H1 (cell line): Measurements from ENCODE around the gene CD300E. TPM values are rescaled to one million over a fixed set of nuclear protein-coding genes. Genes with fewer than 3 reads are reported as not detected.

Source experiments
- CTCF ChIA-PET: fragments of 300-600 bp; sonication (Branson Sonifier 250); formaldehyde crosslinking; loops from one replicate; lab custom pipeline; 2021; ENCODE audit not compliant: partially characterized antibody; lab: Charles Lee
- POLR2A ChIA-PET: fragments of 300-600 bp; sonication (Branson Sonifier 250); formaldehyde crosslinking; loops from one replicate; lab custom pipeline; 2021; ENCODE audit warnings: inconsistent platforms; ENCODE audit not compliant: partially characterized antibody; lab: Charles Lee
- DNase-seq, 2 experiments: peaks; one replicate each; pipeline versions ENCODE4 v3.0.0 to v3.0.0-alpha.2; 2010 to 2022; ENCODE audit warnings: low spot score in 2 of 2, low read depth in 1 of 2, mixed read lengths in 1 of 2
- FAIRE-seq: peaks from 2 replicates; lab custom pipeline; 2011; peaks lifted over from hg19 to GRCh38; lab: Jason Lieb, UNC
- H2AFZ ChIP-seq: 2 replicates; pipeline ENCODE4 v1.8.1; 2012; ENCODE audit warnings: low read length, inconsistent platforms
- H2AK5ac ChIP-seq: 2 replicates; pipeline ENCODE4 v1.6.1; 2013; ENCODE audit warnings: low read depth, low read length
- H2BK120ac ChIP-seq: replicated peaks from 2 replicates; pipeline ENCODE3; 2013; ENCODE audit warnings: low read depth, low read length, inconsistent platforms
- H2BK12ac ChIP-seq: 2 replicates; pipeline ENCODE4 v1.6.1; 2013; ENCODE audit warnings: low read depth, low read length
- H2BK15ac ChIP-seq: 2 replicates; pipeline ENCODE4 v1.6.1; 2013; ENCODE audit warnings: low read length
- H2BK20ac ChIP-seq: 2 replicates; pipeline ENCODE4 v1.6.1; 2013; ENCODE audit warnings: low read length
- H2BK5ac ChIP-seq: 2 replicates; pipeline ENCODE4 v1.6.1; 2013; ENCODE audit warnings: low read depth, low read length
- H3K14ac ChIP-seq: 2 replicates; pipeline ENCODE4 v1.6.1; 2013; ENCODE audit warnings: inconsistent platforms; ENCODE audit not compliant: insufficient read length
- H3K18ac ChIP-seq: 2 replicates; pipeline ENCODE4 v1.6.1; 2013; ENCODE audit warnings: low read length; ENCODE audit errors: extremely low read depth
- H3K23ac ChIP-seq: 2 replicates; pipeline ENCODE4 v1.6.1; 2013; ENCODE audit warnings: inconsistent platforms; ENCODE audit not compliant: insufficient read length
- H3K23me2 ChIP-seq: 2 replicates; pipeline ENCODE4 v1.6.1; 2013; ENCODE audit warnings: low read depth, low read length
- H3K27ac ChIP-seq: 2 replicates; pipeline ENCODE4 v1.6.1; 2011; ENCODE audit warnings: low read depth, low read length, inconsistent platforms
- H3K27me3 ChIP-seq, 4 experiments: replicated peaks in 1 of 4; 1 replicate in 1 of 4; 2 replicates in 3 of 4; pipeline versions ENCODE4 v1.6.1 to v1.8.1; 2011 to 2013; ENCODE audit warnings: low read length in 3 of 4, mild to moderate bottlenecking in 3 of 4, inconsistent platforms in 2 of 4, mixed read lengths in 2 of 4, moderate library complexity in 1 of 4; ENCODE audit not compliant: control insufficient read depth in 3 of 4, insufficient read depth in 3 of 4; ENCODE audit errors: extremely low read depth in 1 of 4
- H3K36me3 ChIP-seq, 4 experiments: 2 replicates each; pipeline versions ENCODE4 v1.6.1 to v1.8.1; 2011 to 2013; ENCODE audit warnings: mild to moderate bottlenecking in 4 of 4, low read length in 3 of 4, moderate library complexity in 2 of 4, control low read depth in 1 of 4, inconsistent platforms in 1 of 4; ENCODE audit not compliant: insufficient read depth in 4 of 4, control insufficient read depth in 2 of 4
- H3K4ac ChIP-seq: replicated peaks from 2 replicates; pipeline ENCODE3; 2013; ENCODE audit warnings: low read length, low read depth, mixed read lengths, inconsistent platforms; ENCODE audit not compliant: insufficient read length
- H3K4me1 ChIP-seq, 4 experiments: replicated peaks in 1 of 4; 1 replicate in 1 of 4; 2 replicates in 3 of 4; pipeline versions ENCODE4 v1.6.1 to v1.8.1; 2011 to 2013; ENCODE audit warnings: low read length in 3 of 4, inconsistent platforms in 2 of 4, mixed read lengths in 1 of 4; ENCODE audit not compliant: insufficient read depth in 4 of 4, control insufficient read depth in 3 of 4
- H3K4me2 ChIP-seq, 2 experiments: 2 replicates each; pipeline versions ENCODE4 v1.6.1 to v1.8.1; 2011 to 2013; ENCODE audit warnings: low read depth in 2 of 2, low read length in 2 of 2, control low read depth in 1 of 2, inconsistent platforms in 1 of 2, mild to moderate bottlenecking in 1 of 2; ENCODE audit not compliant: insufficient read depth in 1 of 2
- H3K4me3 ChIP-seq, 4 experiments: fragments of 200-600, 300-600 bp in 1 of 4; sonication (generic), shearing (Covaris generic), sonication (Bioruptor Twin) in 1 of 4; 2 replicates each; pipeline versions ENCODE4 v1.5.1 to v1.8.1; 2011 to 2016; ENCODE audit warnings: low read length in 4 of 4, low read depth in 3 of 4, control low read depth in 2 of 4, inconsistent platforms in 2 of 4, mild to moderate bottlenecking in 2 of 4, mixed read lengths in 1 of 4, moderate library complexity in 1 of 4; ENCODE audit not compliant: insufficient read depth in 2 of 4; ENCODE audit errors: extremely low read depth in 1 of 4
- H3K56ac ChIP-seq: replicated peaks from 2 replicates; pipeline ENCODE3; 2013; ENCODE audit warnings: low read depth, mild to moderate bottlenecking, mixed read lengths, low read length, inconsistent platforms; ENCODE audit not compliant: insufficient read length
- H3K79me1 ChIP-seq: 2 replicates; pipeline ENCODE4 v1.6.1; 2013; ENCODE audit warnings: low read depth, low read length, control low read depth
- H3K79me2 ChIP-seq, 2 experiments: 2 replicates each; pipeline versions ENCODE4 v1.6.1 to v1.8.1; 2012 to 2013; ENCODE audit warnings: low read length in 2 of 2, mild to moderate bottlenecking in 2 of 2, inconsistent platforms in 1 of 2; ENCODE audit not compliant: insufficient read depth in 2 of 2, control insufficient read depth in 1 of 2
- H3K9ac ChIP-seq, 4 experiments: replicated peaks in 1 of 4; 1 replicate in 1 of 4; 2 replicates in 3 of 4; pipeline versions ENCODE4 v1.6.1 to v1.8.1; 2011 to 2013; ENCODE audit warnings: low read depth in 3 of 4, low read length in 3 of 4, control low read depth in 2 of 4, mild to moderate bottlenecking in 2 of 4, moderate library complexity in 2 of 4, inconsistent platforms in 1 of 4; ENCODE audit errors: extremely low read depth in 1 of 4
- H3K9me3 ChIP-seq, 2 experiments: 2 replicates each; pipeline versions ENCODE4 v1.6.1 to v1.8.1; 2012 to 2013; ENCODE audit warnings: mild to moderate bottlenecking in 2 of 2, moderate library complexity in 2 of 2, control low read depth in 1 of 2, inconsistent platforms in 1 of 2, low read depth in 1 of 2, low read length in 1 of 2, mixed read lengths in 1 of 2; ENCODE audit not compliant: insufficient read depth in 2 of 2
- H4K20me1 ChIP-seq, 2 experiments: replicated peaks in 1 of 2; 2 replicates each; pipeline versions ENCODE3 to v1.8.1; 2011 to 2013; ENCODE audit warnings: inconsistent platforms in 2 of 2, low read length in 2 of 2, mild to moderate bottlenecking in 1 of 2; ENCODE audit not compliant: insufficient read depth in 2 of 2, control insufficient read depth in 1 of 2
- H4K5ac ChIP-seq: 2 replicates; pipeline ENCODE4 v1.6.1; 2013; ENCODE audit warnings: low read length, low read depth, mixed read lengths, inconsistent platforms; ENCODE audit not compliant: insufficient read length
- H4K8ac ChIP-seq: 2 replicates; pipeline ENCODE4 v1.8.0; 2013; ENCODE audit warnings: mild to moderate bottlenecking, moderate library complexity, low read length, inconsistent platforms; ENCODE audit not compliant: insufficient read depth; ENCODE audit errors: extremely low read depth
- H4K91ac ChIP-seq: replicated peaks from 2 replicates; pipeline ENCODE3; 2013; ENCODE audit warnings: low read length, mixed read lengths, inconsistent platforms; ENCODE audit not compliant: insufficient read length
- MAX ChIP-seq: IDR thresholded peaks from 2 replicates; pipeline ENCODE4 v1.6.1; 2012; ENCODE audit warnings: inconsistent platforms
- NANOG ChIP-seq: IDR thresholded peaks from 2 replicates; pipeline ENCODE4 v1.6.1; 2011; ENCODE audit warnings: low read length, low read depth, mild to moderate bottlenecking, inconsistent platforms; ENCODE audit not compliant: insufficient read depth, poor library complexity, severe bottlenecking
- NRF1 ChIP-seq: IDR thresholded peaks from 2 replicates; pipeline ENCODE4 v1.6.1; 2011; ENCODE audit warnings: mild to moderate bottlenecking, low read depth, low read length, improper control_type of control experiment
- PHF8 ChIP-seq: fragments of 200-600 bp; sonication (generic); conservative IDR thresholded peaks from 2 replicates; pipeline ENCODE4 v1.7.1; 2012; ENCODE audit warnings: low read depth, mild to moderate bottlenecking, inconsistent platforms, low read length, moderate library complexity
- SIN3A ChIP-seq, 2 experiments: IDR thresholded peaks in 1 of 2; conservative IDR thresholded peaks in 1 of 2; 2 replicates each; pipeline ENCODE4 v1.6.1; 2011 to 2012; ENCODE audit warnings: low read length in 2 of 2, improper control_type of control experiment in 1 of 2, low read depth in 1 of 2, mild to moderate bottlenecking in 1 of 2
- SIX5 ChIP-seq: IDR thresholded peaks from 2 replicates; pipeline ENCODE4 v1.6.1; 2011; ENCODE audit warnings: mild to moderate bottlenecking, low read depth, low read length
- SP2 ChIP-seq: IDR thresholded peaks from 2 replicates; pipeline ENCODE4 v1.6.1; 2012; ENCODE audit warnings: mild to moderate bottlenecking, low read length, inconsistent platforms
- SP4 ChIP-seq: IDR thresholded peaks from 2 replicates; pipeline ENCODE4 v1.6.1; 2012; ENCODE audit warnings: low read length, inconsistent platforms
- TAF1 ChIP-seq: IDR thresholded peaks from 2 replicates; pipeline ENCODE4 v1.6.1; 2011; ENCODE audit warnings: mild to moderate bottlenecking, low read depth, low read length
- USF2 ChIP-seq: IDR thresholded peaks from 2 replicates; pipeline ENCODE4 v1.6.1; 2011; ENCODE audit warnings: low read length, improper control_type of control experiment
- YY1 ChIP-seq: IDR thresholded peaks from 2 replicates; pipeline ENCODE4 v1.6.1; 2011; ENCODE audit warnings: low read depth, mild to moderate bottlenecking, low read length
- ZNF274 ChIP-seq: IDR thresholded peaks from 2 replicates; pipeline ENCODE4 v1.7.0; 2012; ENCODE audit warnings: low read length, borderline replicate concordance; ENCODE audit errors: extremely low read depth
- WGBS, 2 experiments: shearing (Covaris generic) in 1 of 2; methylation state at CpG; one replicate each; pipeline versions ENCODE4 v1.1.6 to v1.1.7; 2013 to 2015; ENCODE audit warnings: low lambda C conversion rate in 2 of 2, mixed read lengths in 2 of 2, inconsistent platforms in 1 of 2, low coverage in 1 of 2, missing lambda C conversion rate in 1 of 2; ENCODE audit not compliant: insufficient replicate concordance in 2 of 2, insufficient coverage in 1 of 2, insufficient read length in 1 of 2; ENCODE audit errors: extremely low coverage in 1 of 2, missing lambda C conversion rate in 1 of 2; 5-methylcytosine and 5-hydroxymethylcytosine counted together
- polyA plus RNA-seq, 7 experiments: library from polyadenylated mRNA; depleted of rRNA in 3 of 7; stranded (reverse) in 5 of 7; unstranded in 2 of 7; fragments of >200 nt in 5 of 7; fragments of 200-250 nt in 2 of 7; gene quantifications; 1 replicate in 5 of 7; 2 replicates in 1 of 7; 4 replicates in 1 of 7; pipeline versions ENCODE4 v1.2.1 to v1.2.3, GENCODE V29; 2011 to 2013; ENCODE audit warnings: missing spikeins in 2 of 7, mixed read lengths in 2 of 7
- total RNA-seq: library from RNA; stranded (reverse); fragmentation: NEBNext Ultra II Directional; extraction: Animal tissue kit (Norgen Biotek cat#: 25700); gene quantifications from 2 replicates; pipeline ENCODE4 v1.2.1, GENCODE V29; 2021

Gene CD300E
- total and polyA plus RNA-seq, 2 of the 8 experiments (the other 6 are each of a cell fraction or from before 2014, with no cell fraction given): not detected

DNA sequence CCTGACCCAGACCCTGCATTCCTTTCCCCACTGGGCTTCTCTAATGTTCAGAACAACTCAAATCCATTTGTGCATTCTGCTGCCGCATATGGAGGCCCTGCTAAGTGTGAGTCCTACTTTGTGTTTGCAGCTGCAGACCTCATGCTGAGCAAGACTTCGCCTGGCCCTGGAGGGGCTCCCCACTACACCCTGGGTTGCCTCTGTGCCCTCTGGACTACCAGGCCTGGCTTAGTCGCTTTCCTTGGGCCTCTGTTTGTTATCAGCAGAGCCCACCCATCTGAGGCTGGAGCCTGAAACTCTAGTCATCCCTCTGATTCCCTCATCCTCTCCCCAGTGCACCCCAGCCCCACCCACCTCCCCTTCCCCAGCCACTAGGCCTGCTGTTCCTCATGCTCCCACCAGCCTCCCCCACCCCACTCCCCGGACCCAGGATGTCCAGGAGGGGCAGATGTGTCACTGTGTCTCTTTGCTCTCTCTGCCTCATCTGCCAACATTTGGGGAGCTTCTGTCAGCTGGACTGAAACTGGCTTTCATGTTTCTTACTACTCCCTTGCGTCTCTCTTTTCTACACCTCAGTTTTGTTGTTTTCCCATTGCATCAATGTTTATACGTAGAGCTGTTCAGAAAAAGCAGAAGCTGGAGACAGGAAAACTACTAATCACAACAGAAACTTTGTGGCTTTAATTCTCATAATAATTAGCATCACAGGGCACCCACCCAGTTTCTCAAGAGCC, 17.9 kb upstream of the CD300E start:
- DNase-seq: no peak
- Histone ChIP-seq H4K91ac (no peak overlapping the region), H2AFZ (no peak overlapping the region), H3K27ac (no peak overlapping the region; the same call in 1 of the 2 replicates), H3K4me1 (peaks cover 0 to 9% (median 5%) of the 10 kb centered on the region in 4 experiments; a peak in 3 of 7 replicates), H4K20me1 (no peaks in the 10 kb centered on the region), H3K18ac (no peak overlapping the region), H2AK5ac (no peak overlapping the region), H3K36me3 (no peaks in the 10 kb centered on the region), H4K8ac (no peak overlapping the region), H3K4me2 (no peak overlapping the region), H3K56ac (no peak overlapping the region), H2BK120ac (no peak overlapping the region), H3K79me1 (no peaks in the 10 kb centered on the region), H3K23me2 (no peaks in the 10 kb centered on the region), H3K9ac (no peak overlapping the region), H2BK20ac (no peak overlapping the region), H3K14ac (no peak overlapping the region), H3K27me3 (no peaks in the 10 kb centered on the region), H3K9me3 (no peaks in the 10 kb centered on the region; a peak in 1 of 4 replicates), H3K23ac (no peak overlapping the region), H2BK15ac (no peak overlapping the region), H3K4me3 (no peak overlapping the region), H3K79me2 (no peaks in the 10 kb centered on the region), H2BK12ac (no peak overlapping the region), H4K5ac (no peak overlapping the region), H3K4ac (no peak overlapping the region), H2BK5ac (no peak overlapping the region)
- ChIA-PET POLR2A (no interaction called here), CTCF (no interaction called here)
- no peak for FAIRE-seq
- 83% methylated on average over 5 of the region's 6 CpGs; no CpG with 5 or more reads in 1 of the 2 experiments for WGBS, 2 experiments
- no peak for TF ChIP-seq USF2
- no peak for TF ChIP-seq TAF1
- TF ChIP-seq PHF8: no peak
- no peak for TF ChIP-seq NANOG
- TF ChIP-seq SP4: no peak
- no peak for TF ChIP-seq NRF1
- TF ChIP-seq YY1: no peak
- TF ChIP-seq ZNF274: no peak
- no peak for TF ChIP-seq SP2
- no peak for TF ChIP-seq SIX5
- TF ChIP-seq MAX: no peak
- TF ChIP-seq SIN3A (conservative IDR thresholded peaks at IDR 0.05 in 1 of 2, IDR thresholded peaks at IDR 0.05 in 1 of 2; ENCODE audit: low read depth in 1 of 2, low read length in 2 of 2): no peak
